WTC11 (cell line): Measurements from ENCODE around the gene TLE4. TPM values are rescaled to one million over a fixed set of nuclear protein-coding genes. Genes with fewer than 3 reads are reported as not detected.
A peak's percentile ranks its signal among the peaks of the same experiment; 100 is the strongest.

ENCODE experiments used
- ATAC-seq: fragments of 200-7000 bp; cut with Tn5 transposase; 2 replicates; pipeline ENCODE4 v1.10.0; 2021; ENCODE audit warnings: mild to moderate bottlenecking, moderate library complexity
- CTCF ChIA-PET: fragments of 300-600 bp; sonication (Branson Sonifier 250); formaldehyde crosslinking; loops from one replicate; lab custom pipeline; 2021; ENCODE audit warnings: antibody characterized with exemption; lab: Charles Lee
- POLR2A ChIA-PET: fragments of 350-600 bp; sonication (Branson Sonifier 250); formaldehyde crosslinking; loops from one replicate; lab custom pipeline; 2021; ENCODE audit warnings: antibody characterized with exemption; lab: Charles Lee
- DNase-seq: peaks from one replicate; pipeline ENCODE4 v3.0.0; 2021; ENCODE audit warnings: low spot score
- H3K27ac Mint-ChIP-seq: 2 replicates; pipeline ENCODE4 v1.8.0; 2021; ENCODE audit warnings: mixed read lengths
- H3K27me3 Mint-ChIP-seq: 2 replicates; pipeline ENCODE4 v1.8.0; 2021; ENCODE audit warnings: low read depth, mild to moderate bottlenecking, moderate library complexity, mixed read lengths
- H3K36me3 Mint-ChIP-seq: 2 replicates; pipeline ENCODE4 v1.8.0; 2021; ENCODE audit warnings: mixed read lengths
- H3K4me1 Mint-ChIP-seq: 2 replicates; pipeline ENCODE4 v1.8.0; 2022; ENCODE audit warnings: mixed read lengths
- H3K4me3 Mint-ChIP-seq: 2 replicates; pipeline ENCODE4 v1.8.0; 2021; ENCODE audit warnings: mild to moderate bottlenecking, moderate library complexity, mixed read lengths
- H3K9me3 Mint-ChIP-seq: 2 replicates; pipeline ENCODE4 v1.8.0; 2021; ENCODE audit warnings: mixed read lengths
- E2F5 ChIP-seq: sonication (generic); formaldehyde crosslinking; IDR thresholded peaks from 2 replicates; pipeline ENCODE4 v1.8.1; 2022; ENCODE audit warnings: mild to moderate bottlenecking, moderate library complexity, missing genetic modification reagents
- GRHL2 ChIP-seq: fragments of 250-450 bp; sonication (Bioruptor Pico); IDR thresholded peaks from 2 replicates; pipeline ENCODE4 v1.8.0; 2022; ENCODE audit warnings: mild to moderate bottlenecking, moderate library complexity; ENCODE audit not compliant: insufficient replicate concordance, severe bottlenecking
- HMGA2 ChIP-seq: fragments of 250-450 bp; sonication (Bioruptor Pico); IDR thresholded peaks from 2 replicates; pipeline ENCODE4 v1.4.0; 2021; ENCODE audit warnings: mild to moderate bottlenecking, moderate library complexity
- MXD4 ChIP-seq: fragments of 250-450 bp; sonication (Bioruptor Pico); IDR thresholded peaks from 2 replicates; pipeline ENCODE4 v1.8.0; 2021; ENCODE audit warnings: mild to moderate bottlenecking, moderate library complexity, borderline replicate concordance
- NR1H2 ChIP-seq: sonication (generic); formaldehyde crosslinking; IDR thresholded peaks from 2 replicates; pipeline ENCODE4 v1.9.0; 2021; ENCODE audit warnings: mild to moderate bottlenecking, moderate library complexity, missing genetic modification reagents
- PRDM15 ChIP-seq: sonication (generic); formaldehyde crosslinking; IDR thresholded peaks from 2 replicates; pipeline ENCODE4 v1.8.0; 2022; ENCODE audit warnings: missing genetic modification reagents
- ZNF138 ChIP-seq: sonication (generic); formaldehyde crosslinking; conservative IDR thresholded peaks from 2 replicates; pipeline ENCODE4 v1.8.1; 2022; ENCODE audit warnings: mild to moderate bottlenecking, moderate library complexity, missing genetic modification reagents
- ZNF281 ChIP-seq: sonication (generic); formaldehyde crosslinking; IDR thresholded peaks from 2 replicates; pipeline ENCODE4 v1.8.0; 2023; ENCODE audit warnings: mild to moderate bottlenecking, missing genetic modification reagents
- ZNF396 ChIP-seq: fragments of 250-450 bp; sonication (Bioruptor Pico); IDR thresholded peaks from 2 replicates; pipeline ENCODE4 v1.8.0; 2021; ENCODE audit warnings: mild to moderate bottlenecking, moderate library complexity, borderline replicate concordance
- ZNF416 ChIP-seq: fragments of 250-450 bp; sonication (Bioruptor Pico); IDR thresholded peaks from 2 replicates; pipeline ENCODE4 v1.9.0; 2021; ENCODE audit warnings: mild to moderate bottlenecking, inconsistent platforms
- ZNF425 ChIP-seq: fragments of 250-450 bp; sonication (Bioruptor Pico); conservative IDR thresholded peaks from 2 replicates; pipeline ENCODE4 v1.9.0; 2021; ENCODE audit warnings: mild to moderate bottlenecking
- total RNA-seq: library from RNA; stranded (reverse); gene quantifications from 3 replicates; pipeline ENCODE4 v1.2.3, GENCODE V29; 2021
- TF ChIP-seq, protein P1 (sequence below): sonication (generic); formaldehyde crosslinking; IDR thresholded peaks from 2 replicates; pipeline ENCODE4 v1.8.1; 2023; ENCODE audit warnings: mild to moderate bottlenecking, missing genetic modification reagents
- TF ChIP-seq, protein P2 (sequence below): fragments of 250-450 bp; sonication (Bioruptor Pico); IDR thresholded peaks from 2 replicates; pipeline ENCODE4 v1.9.0; 2021; ENCODE audit warnings: mild to moderate bottlenecking, borderline replicate concordance

Gene TLE4
- total RNA-seq, 1 experiment from 2014 or later = 48.1 TPM

DNA sequence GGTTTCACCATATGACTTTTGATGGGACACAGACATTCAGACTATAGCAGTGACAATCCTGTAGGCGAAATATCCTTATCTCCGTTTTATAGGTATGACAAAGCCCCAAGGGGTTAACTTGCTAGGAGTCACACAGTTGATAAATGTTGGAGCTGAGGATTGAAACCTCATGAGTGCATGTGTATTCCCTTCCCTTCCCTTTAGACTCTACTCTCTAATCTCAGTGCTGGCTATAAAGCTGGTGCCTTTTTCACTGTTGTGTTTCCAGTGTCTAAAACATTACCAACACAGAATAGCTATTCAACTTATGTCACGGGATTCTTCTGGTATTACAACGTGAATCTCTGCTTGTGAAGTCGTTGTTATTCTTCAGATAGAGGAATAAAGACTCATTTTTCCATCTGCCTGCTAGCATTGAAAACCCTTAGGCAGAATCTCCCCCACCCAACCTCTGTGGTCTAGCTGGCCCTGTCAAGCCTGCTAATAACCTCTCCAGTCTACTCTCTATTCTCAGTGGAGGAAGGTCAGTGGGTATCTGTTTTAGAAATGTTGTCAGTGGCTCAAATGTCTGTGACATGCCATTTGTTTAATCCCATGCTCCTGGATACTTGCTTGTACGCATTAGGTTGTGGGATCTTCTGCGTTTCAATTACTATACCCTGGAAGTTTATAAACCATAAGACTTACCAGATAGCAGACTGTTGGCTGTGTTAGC is 121.2 kb downstream of the TLE4 start:
- POLR2A ChIA-PET = interaction anchor here (2.7 kb wide), 1 partner anchor 122 kb away, joined by 15 read pairs; the partner anchor contains the start of gene TLE4
- Mint-ChIP-seq H3K27me3 (no peaks in the 10 kb centered on the region), H3K4me3 (no peak overlapping the region), H3K4me1 (peaks cover 73% of the 10 kb centered on the region), H3K27ac (no peak overlapping the region), H3K9me3 (no peaks in the 10 kb centered on the region), H3K36me3 (no peaks in the 10 kb centered on the region)
- ATAC-seq = no peak
- CTCF ChIA-PET = interaction anchor here (1.2 kb wide), 1 partner anchor 222 kb away, joined by 3 read pairs; no protein-coding TSS in a partner anchor
- no peak for DNase-seq
- TF ChIP-seq MXD4 (CRISPR knock-in tag) = no peak
- TF ChIP-seq HMGA2 (CRISPR knock-in tag) = no peak

DNA sequence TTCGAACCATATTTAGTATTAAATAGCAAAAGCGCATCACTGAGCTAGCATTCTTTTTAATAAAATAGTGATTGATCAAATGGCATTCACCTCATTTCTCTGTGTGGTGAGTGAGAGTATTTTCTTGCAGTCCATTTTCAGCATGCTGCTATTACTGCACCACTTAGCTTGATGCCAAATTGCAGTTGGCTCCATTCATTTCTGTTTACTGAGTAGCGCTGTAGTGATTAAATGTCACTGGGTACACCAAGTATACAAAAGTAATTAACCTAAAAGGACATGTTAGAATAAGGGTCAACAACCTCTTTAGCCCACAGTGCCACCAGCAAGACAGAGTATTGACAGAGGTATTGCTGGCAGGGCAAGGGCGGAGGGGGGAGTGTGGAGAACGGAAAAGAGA is 122.0 kb downstream of the TLE4 start:
- Mint-ChIP-seq H3K4me3 (peak overlapping the region; percentile 32; the same call in 1 of the 2 replicates), H3K27me3 (no peaks in the 10 kb centered on the region), H3K9me3 (no peaks in the 10 kb centered on the region), H3K27ac (peak overlapping the region; percentile 92), H3K4me1 (peaks cover 74% of the 10 kb centered on the region), H3K36me3 (no peaks in the 10 kb centered on the region)
- POLR2A ChIA-PET = interaction anchor here (2.7 kb wide), 1 partner anchor 122 kb away, joined by 15 read pairs; the partner anchor contains the start of gene TLE4
- no peak for DNase-seq
- no peak for TF ChIP-seq PRDM15
- TF ChIP-seq NR1H2 (CRISPR knock-in tag) = no peak
- TF ChIP-seq E2F5 (CRISPR knock-in tag) = no peak
- TF ChIP-seq ZNF416 (CRISPR knock-in tag) = no peak
- TF ChIP-seq GRHL2 (CRISPR knock-in tag) = no peak
- no peak for TF ChIP-seq ZNF138 (CRISPR knock-in tag)
- CTCF ChIA-PET = interaction anchor here (1.2 kb wide), 1 partner anchor 222 kb away, joined by 3 read pairs; no protein-coding TSS in a partner anchor
- ATAC-seq = no peak

DNA sequence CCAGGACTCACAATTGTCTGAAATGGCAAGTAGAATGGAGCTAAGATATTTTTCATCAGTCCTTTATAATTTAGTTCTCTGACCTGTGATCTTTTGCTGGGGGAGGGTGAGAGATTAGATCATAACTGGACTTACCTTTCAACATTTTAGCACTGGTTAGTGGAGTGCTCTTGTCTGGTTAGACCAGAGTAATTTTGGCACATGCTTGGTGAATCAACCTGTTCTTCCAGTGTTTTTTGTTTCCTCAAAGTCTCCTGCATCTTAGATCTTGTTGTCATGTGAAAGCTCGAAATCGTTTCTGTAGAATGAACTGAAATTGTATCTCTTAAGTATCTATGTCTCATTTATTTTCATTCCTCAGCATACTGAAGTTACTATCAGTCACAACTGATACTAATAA is 122.4 kb downstream of the TLE4 start:
- ChIA-PET POLR2A (interaction anchor here (2.7 kb wide), 1 partner anchor 123 kb away, joined by 15 read pairs; the partner anchor contains the start of gene TLE4), CTCF (interaction anchor here (1.2 kb wide), 1 partner anchor 223 kb away, joined by 3 read pairs; no protein-coding TSS in a partner anchor)
- DNase-seq (no peak), ATAC-seq (no peak)
- Mint-ChIP-seq H3K4me3 (peak overlapping the region; percentile 32), H3K36me3 (no peaks in the 10 kb centered on the region), H3K27ac (peak overlapping the region; percentile 92), H3K9me3 (no peaks in the 10 kb centered on the region), H3K27me3 (no peaks in the 10 kb centered on the region), H3K4me1 (peaks cover 74% of the 10 kb centered on the region)
- TF ChIP-seq ZNF425 (CRISPR knock-in tag) = no peak
- TF ChIP-seq, protein P1, sequence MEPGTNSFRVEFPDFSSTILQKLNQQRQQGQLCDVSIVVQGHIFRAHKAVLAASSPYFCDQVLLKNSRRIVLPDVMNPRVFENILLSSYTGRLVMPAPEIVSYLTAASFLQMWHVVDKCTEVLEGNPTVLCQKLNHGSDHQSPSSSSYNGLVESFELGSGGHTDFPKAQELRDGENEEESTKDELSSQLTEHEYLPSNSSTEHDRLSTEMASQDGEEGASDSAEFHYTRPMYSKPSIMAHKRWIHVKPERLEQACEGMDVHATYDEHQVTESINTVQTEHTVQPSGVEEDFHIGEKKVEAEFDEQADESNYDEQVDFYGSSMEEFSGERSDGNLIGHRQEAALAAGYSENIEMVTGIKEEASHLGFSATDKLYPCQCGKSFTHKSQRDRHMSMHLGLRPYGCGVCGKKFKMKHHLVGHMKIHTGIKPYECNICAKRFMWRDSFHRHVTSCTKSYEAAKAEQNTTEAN (CRISPR knock-in tag) = no peak
- TF ChIP-seq, protein P2, sequence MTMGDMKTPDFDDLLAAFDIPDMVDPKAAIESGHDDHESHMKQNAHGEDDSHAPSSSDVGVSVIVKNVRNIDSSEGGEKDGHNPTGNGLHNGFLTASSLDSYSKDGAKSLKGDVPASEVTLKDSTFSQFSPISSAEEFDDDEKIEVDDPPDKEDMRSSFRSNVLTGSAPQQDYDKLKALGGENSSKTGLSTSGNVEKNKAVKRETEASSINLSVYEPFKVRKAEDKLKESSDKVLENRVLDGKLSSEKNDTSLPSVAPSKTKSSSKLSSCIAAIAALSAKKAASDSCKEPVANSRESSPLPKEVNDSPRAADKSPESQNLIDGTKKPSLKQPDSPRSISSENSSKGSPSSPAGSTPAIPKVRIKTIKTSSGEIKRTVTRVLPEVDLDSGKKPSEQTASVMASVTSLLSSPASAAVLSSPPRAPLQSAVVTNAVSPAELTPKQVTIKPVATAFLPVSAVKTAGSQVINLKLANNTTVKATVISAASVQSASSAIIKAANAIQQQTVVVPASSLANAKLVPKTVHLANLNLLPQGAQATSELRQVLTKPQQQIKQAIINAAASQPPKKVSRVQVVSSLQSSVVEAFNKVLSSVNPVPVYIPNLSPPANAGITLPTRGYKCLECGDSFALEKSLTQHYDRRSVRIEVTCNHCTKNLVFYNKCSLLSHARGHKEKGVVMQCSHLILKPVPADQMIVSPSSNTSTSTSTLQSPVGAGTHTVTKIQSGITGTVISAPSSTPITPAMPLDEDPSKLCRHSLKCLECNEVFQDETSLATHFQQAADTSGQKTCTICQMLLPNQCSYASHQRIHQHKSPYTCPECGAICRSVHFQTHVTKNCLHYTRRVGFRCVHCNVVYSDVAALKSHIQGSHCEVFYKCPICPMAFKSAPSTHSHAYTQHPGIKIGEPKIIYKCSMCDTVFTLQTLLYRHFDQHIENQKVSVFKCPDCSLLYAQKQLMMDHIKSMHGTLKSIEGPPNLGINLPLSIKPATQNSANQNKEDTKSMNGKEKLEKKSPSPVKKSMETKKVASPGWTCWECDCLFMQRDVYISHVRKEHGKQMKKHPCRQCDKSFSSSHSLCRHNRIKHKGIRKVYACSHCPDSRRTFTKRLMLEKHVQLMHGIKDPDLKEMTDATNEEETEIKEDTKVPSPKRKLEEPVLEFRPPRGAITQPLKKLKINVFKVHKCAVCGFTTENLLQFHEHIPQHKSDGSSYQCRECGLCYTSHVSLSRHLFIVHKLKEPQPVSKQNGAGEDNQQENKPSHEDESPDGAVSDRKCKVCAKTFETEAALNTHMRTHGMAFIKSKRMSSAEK (CRISPR knock-in tag) = no peak
- TF ChIP-seq ZNF396 = no peak
- no peak for TF ChIP-seq HMGA2 (CRISPR knock-in tag)
- TF ChIP-seq ZNF281 (CRISPR knock-in tag) = no peak
